GM21423 (cell line): ENCODE results near the gene TSPAN14.

Experiments used
- ATAC-seq: cut with Tn5 transposase; IDR thresholded peaks from one replicate; pipeline ENCODE4 v1.9.1; 2021; ENCODE audit warnings: mild to moderate bottlenecking, moderate library complexity; ENCODE audit not compliant: unreplicated experiment

The TSPAN14 gene

GRCh38 chr10:80580638-80581468, 126.7 kb downstream of the TSPAN14 start:
- ATAC-seq, result no peak

GRCh38 chr10:80581469-80581835, 127.3 kb downstream of the TSPAN14 start:
- ATAC-seq, result no peak

GRCh38 chr10:80582286-80582960, 128.3 kb downstream of the TSPAN14 start:
- ATAC-seq, result no peak
